Ishikawa (cell line): ENCODE measurements around the gene FAM234B.

ENCODE experiments used
- CEBPB ChIP-seq: IDR thresholded peaks from 2 replicates; pipeline ENCODE4 v1.6.1; 2012
- CREB1 ChIP-seq: IDR thresholded peaks from 2 replicates; pipeline ENCODE4 v1.6.1; 2012; ENCODE audit warnings: low read depth
- EGR1 ChIP-seq: IDR thresholded peaks from 2 replicates; pipeline ENCODE4 v1.6.1; 2012
- EP300 ChIP-seq: IDR thresholded peaks from 2 replicates; pipeline ENCODE4 v1.6.1; 2012; ENCODE audit warnings: borderline replicate concordance
- FOXM1 ChIP-seq: IDR thresholded peaks from 2 replicates; pipeline ENCODE4 v1.6.1; 2012; ENCODE audit warnings: low read depth, borderline replicate concordance
- MAX ChIP-seq: IDR thresholded peaks from 2 replicates; pipeline ENCODE4 v1.6.1; 2012
- NFIC ChIP-seq: IDR thresholded peaks from 2 replicates; pipeline ENCODE4 v1.6.1; 2012
- RAD21 ChIP-seq: IDR thresholded peaks from 2 replicates; pipeline ENCODE4 v1.6.1; 2012; ENCODE audit warnings: low read depth
- REST ChIP-seq: IDR thresholded peaks from 2 replicates; pipeline ENCODE4 v1.6.1; 2012; ENCODE audit warnings: low read depth, mild to moderate bottlenecking
- TAF1 ChIP-seq: IDR thresholded peaks from 2 replicates; pipeline ENCODE4 v1.6.1; 2012; ENCODE audit warnings: low read depth, mild to moderate bottlenecking
- TCF12 ChIP-seq: IDR thresholded peaks from 2 replicates; pipeline ENCODE4 v1.6.1; 2012; ENCODE audit warnings: low read depth
- TEAD4 ChIP-seq: IDR thresholded peaks from 2 replicates; pipeline ENCODE4 v1.6.1; 2012
- USF1 ChIP-seq: IDR thresholded peaks from 2 replicates; pipeline ENCODE4 v1.6.1; 2012
- YY1 ChIP-seq: IDR thresholded peaks from 2 replicates; pipeline ENCODE4 v1.6.1; 2012; ENCODE audit warnings: low read depth
- ZBTB7A ChIP-seq: IDR thresholded peaks from 2 replicates; pipeline ENCODE4 v1.6.1; 2012; ENCODE audit warnings: low read depth

The FAM234B gene

GRCh38 chr12:13102461-13103195, 58.4 kb downstream of the FAM234B start:
- TF ChIP-seq CREB1 (no peak), TAF1 (no peak), REST (no peak), YY1 (no peak), FOXM1 (no peak), MAX (no peak), USF1 (no peak), EGR1 (no peak), EP300 (no peak), NFIC (no peak), TEAD4 (no peak), CEBPB (no peak), RAD21 (no peak), TCF12 (no peak), ZBTB7A (no peak)

- TF ChIP-seq YY1 (no peak), EGR1 (no peak), RAD21 (no peak)
Observed at GRCh38 chr12:13103391-13104033, 59.3 kb downstream of the FAM234B start, which contains the start of gene GSG1. TSS of gene GSG1 (minus strand) at chr12:13103667. CDS start at chr12:13103512, 155 bp downstream.

- TF ChIP-seq TAF1 (no peak), CEBPB (no peak), TEAD4 (no peak), REST (no peak), ZBTB7A (no peak), EGR1 (no peak), USF1 (no peak)
Observed at GRCh38 chr12:13104409-13104808, 60.2 kb downstream of the FAM234B start.

- TF ChIP-seq YY1: no peak
- no peak for TF ChIP-seq TEAD4
- TF ChIP-seq USF1: no peak
- no peak for TF ChIP-seq REST
- TF ChIP-seq MAX: no peak
- no peak for TF ChIP-seq TCF12
- TF ChIP-seq RAD21: no peak
- TF ChIP-seq NFIC: no peak
- TF ChIP-seq CREB1: no peak
- no peak for TF ChIP-seq ZBTB7A
- no peak for TF ChIP-seq CEBPB
- no peak for TF ChIP-seq TAF1
- TF ChIP-seq EP300: no peak
Observed at GRCh38 chr12:13105781-13106180, 61.6 kb downstream of the FAM234B start.
